ENCODE data around the gene CCDC8. TPM values are rescaled to one million over a fixed set of nuclear protein-coding genes. Genes with fewer than 3 reads are reported as not detected.
A peak's percentile ranks its signal among the peaks of the same experiment; 100 is the strongest.
"Not testable (repeated sequence)": the region's sequence is repeated elsewhere in the genome, so short reads cannot be mapped to it uniquely, and the experiment has no call there.

Gene CCDC8
- total RNA-seq, 1 experiment from 2014 or later = 93.6 TPM

GRCh38 chr19:46386996-46387712 is 26.2 kb downstream of the CCDC8 start:
- in situ Hi-C loops (cut with HindIII; ENCODE audit: low sequenced_read_pairs) = no loop called here
- DNase-seq (ENCODE audit: low spot score) = no peak

- DNase-seq (ENCODE audit: low spot score) = no peak
- in situ Hi-C loops (cut with HindIII; ENCODE audit: low sequenced_read_pairs) = no loop called here
Observed at GRCh38 chr19:46386151-46386550, 27.2 kb downstream of the CCDC8 start.

GRCh38 chr19:46385636-46386035 is 27.7 kb downstream of the CCDC8 start:
- DNase-seq (ENCODE audit: low spot score) = no peak
- in situ Hi-C loops (cut with HindIII; ENCODE audit: low sequenced_read_pairs) = no loop called here

- no peak for DNase-seq (ENCODE audit: low spot score)
- in situ Hi-C loops (cut with HindIII; ENCODE audit: low sequenced_read_pairs) = no loop called here
Observed at GRCh38 chr19:46384396-46384795, 29.0 kb downstream of the CCDC8 start.

- no peak for DNase-seq (ENCODE audit: low spot score)
- in situ Hi-C loops (cut with HindIII; ENCODE audit: low sequenced_read_pairs) = no loop called here
Observed at GRCh38 chr19:46383846-46384245, 29.5 kb downstream of the CCDC8 start.

- in situ Hi-C loops (cut with HindIII; ENCODE audit: low sequenced_read_pairs) = no loop called here
- DNase-seq (ENCODE audit: low spot score) = no peak
Observed at GRCh38 chr19:46383171-46383815, 30.1 kb downstream of the CCDC8 start.

- peak; percentile 55 for DNase-seq (ENCODE audit: low spot score)
- in situ Hi-C loops (cut with HindIII; ENCODE audit: low sequenced_read_pairs) = no loop called here
Observed at GRCh38 chr19:46381756-46382345, 31.5 kb downstream of the CCDC8 start.

- in situ Hi-C loops (cut with HindIII; ENCODE audit: low sequenced_read_pairs) = no loop called here
- DNase-seq (ENCODE audit: low spot score) = no peak
Observed at GRCh38 chr19:46381346-46381745, 32.0 kb downstream of the CCDC8 start.

GRCh38 chr19:46380690-46381089 is 32.7 kb downstream of the CCDC8 start:
- in situ Hi-C loops (cut with HindIII; ENCODE audit: low sequenced_read_pairs) = no loop called here

GRCh38 chr19:46378268-46378667 is 35.1 kb downstream of the CCDC8 start:
- DNase-seq (ENCODE audit: low spot score) = peak; percentile 51
- in situ Hi-C loops (cut with HindIII; ENCODE audit: low sequenced_read_pairs) = no loop called here

More at GRCh38 chr19:46380690-46381089, 32.7 kb downstream of the CCDC8 start:
- no peak for DNase-seq (ENCODE audit: low spot score)

- in situ Hi-C loops (cut with HindIII; ENCODE audit: low sequenced_read_pairs) = no loop called here
- no peak for DNase-seq (ENCODE audit: low spot score)
Observed at GRCh38 chr19:46376241-46377153, 36.9 kb downstream of the CCDC8 start.

- in situ Hi-C loops (cut with HindIII; ENCODE audit: low sequenced_read_pairs); DNase-seq (ENCODE audit: low spot score): not testable (repeated sequence)
Observed at GRCh38 chr19:46375476-46376067, 37.8 kb downstream of the CCDC8 start.

- in situ Hi-C loops (cut with HindIII; ENCODE audit: low sequenced_read_pairs) = no loop called here
- DNase-seq (ENCODE audit: low spot score) = no peak
Observed at GRCh38 chr19:46374536-46375475, 38.6 kb downstream of the CCDC8 start.

GRCh38 chr19:46373491-46374359 is 39.6 kb downstream of the CCDC8 start:
- peak; percentile 67 for DNase-seq (ENCODE audit: low spot score)
- in situ Hi-C loops (cut with HindIII; ENCODE audit: low sequenced_read_pairs) = no loop called here

GRCh38 chr19:46372901-46373490 is 40.4 kb downstream of the CCDC8 start:
- DNase-seq (ENCODE audit: low spot score) = peak; percentile 32
- in situ Hi-C loops (cut with HindIII; ENCODE audit: low sequenced_read_pairs) = no loop called here

- no peak for DNase-seq (ENCODE audit: low spot score)
- in situ Hi-C loops (cut with HindIII; ENCODE audit: low sequenced_read_pairs) = no loop called here
Observed at GRCh38 chr19:46371371-46371901, 41.9 kb downstream of the CCDC8 start.

GRCh38 chr19:46369817-46370216 is 43.5 kb downstream of the CCDC8 start:
- in situ Hi-C loops (cut with HindIII; ENCODE audit: low sequenced_read_pairs) = no loop called here
- DNase-seq (ENCODE audit: low spot score) = no peak

Data from G401 (cell line).